H9 (cell line): Measurements from ENCODE around the gene TEC. TPM values are rescaled to one million over a fixed set of nuclear protein-coding genes. Genes with fewer than 3 reads are reported as not detected.

Source experiments
- DNase-seq: peaks from one replicate; pipeline ENCODE4 v3.0.0-alpha.2; 2017
- H2AFZ ChIP-seq: one replicate; pipeline ENCODE4 v1.6.1; 2013; ENCODE audit warnings: mild to moderate bottlenecking, low read length, control low read depth, moderate library complexity
- H2AK5ac ChIP-seq: 2 replicates; pipeline ENCODE4 v1.6.1; 2013; ENCODE audit warnings: low read length, control low read depth, mixed read lengths; ENCODE audit not compliant: insufficient read length
- H2BK120ac ChIP-seq: one replicate; pipeline ENCODE4 v1.6.1; 2013; ENCODE audit warnings: low read depth, mild to moderate bottlenecking, low read length, control low read depth, inconsistent platforms; ENCODE audit not compliant: poor library complexity, severe bottlenecking
- H2BK12ac ChIP-seq: 2 replicates; pipeline ENCODE4 v1.6.1; 2013; ENCODE audit warnings: low read length, control low read depth, mixed read lengths, low read depth; ENCODE audit not compliant: insufficient read length
- H2BK15ac ChIP-seq: 2 replicates; pipeline ENCODE4 v1.6.1; 2013; ENCODE audit warnings: low read depth, low read length, control low read depth
- H2BK20ac ChIP-seq: one replicate; pipeline ENCODE4 v1.6.1; 2013; ENCODE audit warnings: low read depth, mild to moderate bottlenecking, low read length, control low read depth, inconsistent platforms; ENCODE audit not compliant: poor library complexity, severe bottlenecking
- H2BK5ac ChIP-seq: 2 replicates; pipeline ENCODE4 v1.6.1; 2013; ENCODE audit warnings: low read length, control low read depth, mixed read lengths; ENCODE audit not compliant: insufficient read length
- H3K14ac ChIP-seq: 2 replicates; pipeline ENCODE4 v1.6.1; 2013; ENCODE audit warnings: low read length, control low read depth; ENCODE audit not compliant: insufficient read depth
- H3K18ac ChIP-seq: 2 replicates; pipeline ENCODE4 v1.6.1; 2013; ENCODE audit warnings: low read depth, mild to moderate bottlenecking, mixed read lengths, low read length, control low read depth; ENCODE audit not compliant: insufficient read length
- H3K23ac ChIP-seq: 2 replicates; pipeline ENCODE4 v1.6.1; 2013; ENCODE audit warnings: low read length, control low read depth, mixed read lengths, low read depth; ENCODE audit not compliant: insufficient read length
- H3K23me2 ChIP-seq: 2 replicates; pipeline ENCODE4 v1.6.1; 2013; ENCODE audit warnings: low read depth, mild to moderate bottlenecking, mixed read lengths, low read length, control low read depth; ENCODE audit not compliant: insufficient read length, poor library complexity, severe bottlenecking
- H3K27ac ChIP-seq: 2 replicates; pipeline ENCODE4 v1.5.1; 2013; ENCODE audit warnings: low read length, control low read depth, mixed read lengths, low read depth; ENCODE audit not compliant: insufficient read length
- H3K27me3 ChIP-seq: 2 replicates; pipeline ENCODE4 v1.6.1; 2013; ENCODE audit warnings: low read length, control low read depth, inconsistent platforms; ENCODE audit not compliant: insufficient read depth
- H3K4ac ChIP-seq: 2 replicates; pipeline ENCODE4 v1.6.1; 2013; ENCODE audit warnings: low read depth, mild to moderate bottlenecking, control low read depth, inconsistent platforms, low read length, moderate library complexity
- H3K4me1 ChIP-seq: 2 replicates; pipeline ENCODE4 v1.6.1; 2013; ENCODE audit warnings: low read length, control low read depth, inconsistent platforms; ENCODE audit not compliant: insufficient read depth
- H3K4me2 ChIP-seq: 2 replicates; pipeline ENCODE4 v1.6.1; 2013; ENCODE audit warnings: low read length, control low read depth, mixed read lengths; ENCODE audit not compliant: insufficient read length, insufficient read depth
- H3K56ac ChIP-seq: 2 replicates; pipeline ENCODE4 v1.6.1; 2013; ENCODE audit warnings: low read depth, mild to moderate bottlenecking, mixed read lengths, low read length, control low read depth; ENCODE audit not compliant: insufficient read length
- H3K79me1 ChIP-seq: 2 replicates; pipeline ENCODE4 v1.6.1; 2013; ENCODE audit warnings: low read depth, mild to moderate bottlenecking, moderate library complexity, low read length, control low read depth, inconsistent platforms; ENCODE audit not compliant: insufficient read depth, poor library complexity, severe bottlenecking
- H3K79me2 ChIP-seq: 2 replicates; pipeline ENCODE4 v1.6.1; 2013; ENCODE audit warnings: low read length, control low read depth, inconsistent platforms; ENCODE audit not compliant: insufficient read depth
- H3K9ac ChIP-seq: 2 replicates; pipeline ENCODE4 v1.6.1; 2013; ENCODE audit warnings: low read length, control low read depth, mixed read lengths; ENCODE audit not compliant: insufficient read length; ENCODE audit errors: extremely low read depth
- H3K9me3 ChIP-seq: one replicate; pipeline ENCODE4 v1.6.1; 2013; ENCODE audit warnings: low read depth, low read length, inconsistent platforms; ENCODE audit not compliant: control insufficient read depth
- H3T11ph ChIP-seq: one replicate; pipeline ENCODE4 v1.6.1; 2013; ENCODE audit warnings: mild to moderate bottlenecking, low read length, control low read depth, inconsistent platforms
- H4K20me1 ChIP-seq: one replicate; pipeline ENCODE4 v1.6.1; 2013; ENCODE audit not compliant: control insufficient read depth, insufficient read length, insufficient read depth
- H4K5ac ChIP-seq: 2 replicates; pipeline ENCODE4 v1.6.1; 2013; ENCODE audit warnings: low read depth, mild to moderate bottlenecking, mixed read lengths, low read length, control low read depth; ENCODE audit not compliant: insufficient read length
- H4K8ac ChIP-seq: replicated peaks from 2 replicates; pipeline ENCODE4 v1.6.1; 2013; ENCODE audit warnings: low read length, control low read depth, mixed read lengths, low read depth; ENCODE audit not compliant: insufficient read length
- H4K91ac ChIP-seq: 2 replicates; pipeline ENCODE4 v1.6.1; 2013; ENCODE audit warnings: low read depth, mild to moderate bottlenecking, moderate library complexity, mixed read lengths, low read length, control low read depth; ENCODE audit not compliant: insufficient read length
- H3K27ac Mint-ChIP-seq, 3 experiments: 2 replicates in 2 of 3; 3 replicates in 1 of 3; pipeline ENCODE4 v1.8.0; 2020 to 2021; ENCODE audit warnings: mixed read lengths in 3 of 3, mild to moderate bottlenecking in 1 of 3, moderate library complexity in 1 of 3
- H3K27me3 Mint-ChIP-seq: 2 replicates; pipeline ENCODE4 v1.8.0; 2021; ENCODE audit warnings: low read depth, mild to moderate bottlenecking, moderate library complexity, mixed read lengths
- H3K36me3 Mint-ChIP-seq, 3 experiments: 2 replicates in 2 of 3; 3 replicates in 1 of 3; pipeline ENCODE4 v1.8.0; 2020 to 2021; ENCODE audit warnings: low read depth in 3 of 3, mixed read lengths in 3 of 3; ENCODE audit not compliant: insufficient read depth in 1 of 3
- H3K4me1 Mint-ChIP-seq, 2 experiments: 2 replicates each; pipeline ENCODE4 v1.8.0; 2020; ENCODE audit warnings: mixed read lengths in 2 of 2
- H3K4me3 Mint-ChIP-seq, 2 experiments: 2 replicates in 1 of 2; 3 replicates in 1 of 2; pipeline ENCODE4 v1.8.0; 2020 to 2021; ENCODE audit warnings: mild to moderate bottlenecking in 2 of 2, mixed read lengths in 2 of 2, moderate library complexity in 1 of 2
- H3K9me3 Mint-ChIP-seq, 2 experiments: 2 replicates in 1 of 2; 3 replicates in 1 of 2; pipeline ENCODE4 v1.8.0; 2020; ENCODE audit warnings: mild to moderate bottlenecking in 2 of 2, mixed read lengths in 2 of 2, moderate library complexity in 1 of 2
- CTCF ChIP-seq: fragments of 200-600 bp; sonication (generic); conservative IDR thresholded peaks from 3 replicates; pipeline ENCODE4 v1.8.0; 2021; ENCODE audit warnings: antibody characterized with exemption, mild to moderate bottlenecking
- WGBS: extraction: QIAGEN DNeasy Blood & Tissue Kit; methylation state at CpG from one replicate; pipeline ENCODE4 v1.1.7; 2013; ENCODE audit warnings: missing lambda C conversion rate, low lambda C conversion rate, mixed read lengths; ENCODE audit not compliant: insufficient read length; ENCODE audit errors: extremely low coverage; 5-methylcytosine and 5-hydroxymethylcytosine counted together
- total RNA-seq: library from RNA; stranded (reverse); gene quantifications from 2 replicates; pipeline ENCODE4 v1.2.1, GENCODE V29; 2021

The TEC gene
- total RNA-seq, 1 experiment from 2014 or later: 1.8 TPM

DNA sequence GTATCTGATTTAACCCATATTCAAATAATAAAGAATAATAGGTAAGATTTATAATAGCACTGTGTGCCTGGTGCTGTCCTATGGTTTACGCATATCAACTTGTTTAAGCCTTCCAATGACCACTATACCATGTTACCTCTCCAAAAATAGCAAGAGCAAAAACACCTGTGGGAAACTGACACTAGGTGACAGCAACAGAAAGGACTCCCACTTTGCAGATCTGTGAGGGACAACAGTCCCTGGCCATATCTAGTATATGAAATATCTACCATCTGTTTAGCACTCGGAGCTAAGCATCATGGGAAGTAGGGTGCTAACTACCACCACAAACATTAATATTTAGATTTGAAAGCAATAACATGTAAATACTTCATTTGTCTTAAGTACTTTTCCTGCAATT, 79.9 kb downstream of the TEC start:
- H3K4me1 ChIP-seq: no peaks in the 10 kb centered on the region; the same call in 1 of the 2 replicates
- H3K27me3 ChIP-seq: no peaks in the 10 kb centered on the region
- no peak for TF ChIP-seq CTCF
- no peaks in the 10 kb centered on the region for H3K27me3 Mint-ChIP-seq
- peaks cover 0 to 6% (median 0%) of the 10 kb centered on the region in 3 experiments; a peak in 2 of 7 replicates for H3K36me3 Mint-ChIP-seq
- H2BK5ac ChIP-seq: no peak overlapping the region
- no peak overlapping the region for H2BK20ac ChIP-seq
- H3K56ac ChIP-seq: no peak overlapping the region
- H2BK15ac ChIP-seq: no peak overlapping the region
- H3K4me3 Mint-ChIP-seq: no peak overlapping the region
- H3K4me1 Mint-ChIP-seq: peaks cover 2 to 3% of the 10 kb centered on the region in 2 experiments
- H3K23me2 ChIP-seq: no peaks in the 10 kb centered on the region
- no peak overlapping the region for H2BK12ac ChIP-seq
- DNase-seq: no peak
- no CpG with 5 or more reads among the region's 2 CpGs for WGBS
- H2AFZ ChIP-seq: no peak overlapping the region
- H4K5ac ChIP-seq: no peak overlapping the region
- no peak overlapping the region for H2AK5ac ChIP-seq
- no peak overlapping the region for H3K4me2 ChIP-seq
- H3K23ac ChIP-seq: no peak overlapping the region
- H4K8ac ChIP-seq: no peak overlapping the region
- no peaks in the 10 kb centered on the region for H3K79me1 ChIP-seq
- H3K4ac ChIP-seq: no peak overlapping the region
- no peak overlapping the region for H3K27ac Mint-ChIP-seq
- no peak overlapping the region for H3K18ac ChIP-seq
- no peaks in the 10 kb centered on the region for H3K79me2 ChIP-seq
- H3K14ac ChIP-seq: no peak overlapping the region
- no peak overlapping the region for H3K27ac ChIP-seq
- no peak overlapping the region for H2BK120ac ChIP-seq
- H3K9ac ChIP-seq: no peak overlapping the region
- H3K9me3 ChIP-seq: no peaks in the 10 kb centered on the region
- no peak overlapping the region for H4K91ac ChIP-seq
- H3K9me3 Mint-ChIP-seq: peaks cover 0 to 2% of the 10 kb centered on the region in 2 experiments; a peak in 1 of 5 replicates
- no peaks in the 10 kb centered on the region for H4K20me1 ChIP-seq
- H3T11ph ChIP-seq: no peak overlapping the region
